ENCODE data around the gene FOXF2.

Gene FOXF2

GRCh38 chr6:1390133-1390945 lies 963 bp downstream of the FOXF2 start:
- DNase-seq (ENCODE audit: low read depth) = peak; percentile 33
- no peak for TF ChIP-seq CTCF (IDR thresholded peaks at IDR 0.05; ENCODE audit: control insufficient read depth, insufficient read depth, low read depth, low read length, missing control alignments)
- H3K4me3 ChIP-seq (ENCODE audit: control insufficient read depth, low read depth, low read length) = peak overlapping the region; percentile 70

- peak overlapping the region; percentile 70 for H3K4me3 ChIP-seq (ENCODE audit: control insufficient read depth, low read depth, low read length)
- DNase-seq (ENCODE audit: low read depth) = no peak
Observed at GRCh38 chr6:1390946-1391799, 1.8 kb downstream of the FOXF2 start.

GRCh38 chr6:1391800-1392309 lies 2.5 kb downstream of the FOXF2 start:
- no peak for DNase-seq (ENCODE audit: low read depth)
- H3K4me3 ChIP-seq (ENCODE audit: control insufficient read depth, low read depth, low read length) = peak overlapping the region; percentile 70
- TF ChIP-seq CTCF (IDR thresholded peaks at IDR 0.05; ENCODE audit: control insufficient read depth, insufficient read depth, low read depth, low read length, missing control alignments) = no peak

More at GRCh38 chr6:1390946-1391799, 1.8 kb downstream of the FOXF2 start:
- TF ChIP-seq CTCF (IDR thresholded peaks at IDR 0.05; ENCODE audit: control insufficient read depth, insufficient read depth, low read depth, low read length, missing control alignments) = no peak

- no peak for DNase-seq (ENCODE audit: low read depth)
- TF ChIP-seq CTCF (IDR thresholded peaks at IDR 0.05; ENCODE audit: control insufficient read depth, insufficient read depth, low read depth, low read length, missing control alignments) = no peak
- H3K4me3 ChIP-seq (ENCODE audit: control insufficient read depth, low read depth, low read length) = no peak overlapping the region; the same call in none of the 2 replicates
Observed at GRCh38 chr6:1392813-1393640, 3.7 kb downstream of the FOXF2 start.

- no peak for TF ChIP-seq CTCF (IDR thresholded peaks at IDR 0.05; ENCODE audit: control insufficient read depth, insufficient read depth, low read depth, low read length, missing control alignments)
- H3K4me3 ChIP-seq (ENCODE audit: control insufficient read depth, low read depth, low read length) = no peak overlapping the region
Observed at GRCh38 chr6:1393641-1394283, 4.4 kb downstream of the FOXF2 start.

More at GRCh38 chr6:1393641-1394283, 4.4 kb downstream of the FOXF2 start:
- no peak for DNase-seq (ENCODE audit: low read depth)
